GM12873 (cell line): ENCODE measurements around the gene SLC11A2.

Experiments
- CTCF ChIP-seq: IDR thresholded peaks from 2 replicates; pipeline ENCODE4 v1.5.1; 2012; ENCODE audit warnings: low read depth, mild to moderate bottlenecking, moderate library complexity, low read length, control low read depth; ENCODE audit not compliant: insufficient read depth; ENCODE audit errors: missing control alignments

The SLC11A2 gene

DNA sequence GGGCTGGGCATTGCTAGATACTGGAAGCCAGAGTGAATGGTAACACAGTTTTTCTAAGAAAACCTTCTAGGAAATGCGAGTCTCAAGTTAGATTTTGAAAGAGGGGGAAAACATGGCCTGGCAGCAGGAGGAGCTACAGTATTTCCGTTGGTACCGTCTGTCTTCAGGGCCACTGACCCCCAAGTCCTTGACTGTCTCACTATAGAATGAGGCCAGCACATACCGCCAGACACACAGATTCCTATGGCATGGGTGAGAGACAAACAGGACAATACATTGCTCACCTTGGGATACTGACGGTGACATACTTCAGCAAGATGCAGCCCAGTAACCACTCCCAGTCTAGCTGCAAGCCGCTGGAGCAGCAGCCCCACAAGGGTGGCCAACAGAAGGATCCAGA lies 21.7 kb downstream of the SLC11A2 start:
- no peak for TF ChIP-seq CTCF

DNA sequence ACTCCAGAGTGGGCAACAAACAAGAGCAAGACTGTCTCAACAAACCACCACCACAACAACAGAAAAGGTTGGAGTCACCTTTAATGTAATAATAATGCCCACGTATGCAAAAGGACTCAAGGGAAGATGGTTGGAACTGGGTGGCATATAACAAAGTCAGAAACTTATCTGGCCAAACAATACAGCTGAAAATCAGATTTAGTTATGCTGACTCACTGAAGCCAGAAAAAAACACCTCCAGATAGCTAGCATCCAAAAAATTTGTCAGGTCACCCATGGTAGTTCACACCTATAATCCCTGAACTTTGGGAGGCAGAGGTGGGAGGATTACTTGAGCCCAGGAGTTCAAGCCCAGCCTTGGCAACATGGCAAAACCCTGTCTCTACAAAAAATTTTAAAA lies 24.4 kb downstream of the SLC11A2 start:
- no peak for TF ChIP-seq CTCF

DNA sequence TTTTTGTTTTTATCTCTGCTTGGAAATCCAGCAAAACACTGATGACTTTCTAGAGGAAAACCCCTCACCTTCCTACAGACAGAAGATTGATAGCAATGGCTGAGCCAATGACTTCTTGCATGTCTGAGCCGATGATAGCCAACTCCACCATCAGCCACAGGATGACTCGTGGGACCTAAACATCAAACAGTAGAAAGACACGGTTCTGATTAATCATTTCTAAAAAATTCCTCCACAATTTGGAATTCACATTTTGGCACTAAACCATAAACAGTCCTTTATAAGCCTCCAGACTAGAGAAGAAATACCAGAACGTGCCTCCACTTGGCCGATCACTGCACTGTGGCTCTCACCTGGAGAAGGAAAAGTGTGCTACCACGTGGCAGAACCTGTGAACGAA lies 25.9 kb downstream of the SLC11A2 start:
- TF ChIP-seq CTCF, result no peak

- no peak for TF ChIP-seq CTCF
Observed at GRCh38 chr12:50999093-50999492, 27.1 kb downstream of the SLC11A2 start.

DNA sequence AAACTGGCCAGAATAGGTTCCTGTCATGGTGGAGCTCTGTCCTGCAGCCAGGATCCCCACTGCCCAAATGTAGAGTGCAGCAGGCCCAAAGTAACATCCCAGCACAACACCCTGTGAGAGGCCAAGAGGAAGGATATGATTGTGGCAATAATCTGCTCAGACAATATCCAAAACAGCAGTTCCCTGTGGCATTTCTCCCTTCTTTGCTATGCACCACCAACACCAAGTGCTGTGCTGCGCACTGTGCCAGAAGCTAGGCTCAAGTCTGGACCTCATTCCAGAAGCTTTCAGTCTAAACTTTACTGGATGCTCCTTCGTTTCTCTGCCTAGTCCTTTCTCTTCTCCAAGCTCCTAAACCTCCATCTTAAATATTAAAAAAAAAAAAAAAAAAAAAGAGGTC lies 33.4 kb downstream of the SLC11A2 start:
- TF ChIP-seq CTCF, result no peak

- TF ChIP-seq CTCF, result no peak
Observed at GRCh38 chr12:50991291-50991690, 34.9 kb downstream of the SLC11A2 start.

DNA sequence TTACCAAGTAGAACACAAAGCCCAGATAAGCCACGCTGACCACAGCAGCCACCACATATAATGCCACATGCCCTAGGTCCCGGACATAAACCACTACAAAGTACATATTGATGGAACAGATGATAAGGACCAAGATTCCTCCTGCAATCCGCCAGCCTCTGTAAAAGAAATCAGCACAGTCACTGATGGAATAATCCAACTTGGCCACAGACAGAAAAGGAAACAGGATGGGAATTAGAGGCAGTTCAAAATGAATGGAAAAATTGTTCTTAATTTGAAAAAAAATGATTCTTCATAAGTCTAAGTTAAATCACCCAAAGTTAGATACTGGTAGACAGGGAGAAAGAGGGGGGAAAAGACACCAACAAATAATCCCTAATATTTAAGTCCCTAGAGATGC lies 35.4 kb downstream of the SLC11A2 start:
- no peak for TF ChIP-seq CTCF
